Measurements from ENCODE around the gene SZRD1. TPM values are rescaled to one million over a fixed set of nuclear protein-coding genes. Genes with fewer than 3 reads are reported as not detected.
A peak's percentile ranks its signal among the peaks of the same experiment; 100 is the strongest.

The SZRD1 gene
- total and polyA plus RNA-seq, 9 of the 15 experiments (the other 6 are each of a cell fraction or from before 2014, with no cell fraction given) = 3.9 to 149 (median 82.5) TPM

- TF ChIP-seq EP400 (IDR thresholded peaks at IDR 0.05) = peak; percentile 17; the same call in 1 of the 2 replicates
- no peak for TF ChIP-seq E2F8 (IDR thresholded peaks at IDR 0.05; ENCODE audit: low read depth, partially characterized antibody)
- no peak for TF ChIP-seq YBX1 (IDR thresholded peaks at IDR 0.05)
- TF ChIP-seq CEBPB (tag; IDR thresholded peaks at IDR 0.05) = 0 out of 2 replicates have a peak, but pooled peaks have one; percentile 12
- no peak for TF ChIP-seq ZNF76 (CRISPR knock-in tag; IDR thresholded peaks at IDR 0.05; ENCODE audit: borderline replicate concordance)
- TF ChIP-seq ZNF354B (CRISPR knock-in tag; IDR thresholded peaks at IDR 0.05) = no peak
- no peak for TF ChIP-seq ZC3H4 (CRISPR knock-in tag; IDR thresholded peaks at IDR 0.05; ENCODE audit: borderline replicate concordance)
- no peak for TF ChIP-seq DIDO1 (tag; IDR thresholded peaks at IDR 0.05; ENCODE audit: low read depth)
- TF ChIP-seq PURB (CRISPR knock-in tag; IDR thresholded peaks at IDR 0.05; ENCODE audit: low read depth) = no peak
- no peak for TF ChIP-seq FOXJ3 (CRISPR knock-in tag; IDR thresholded peaks at IDR 0.05)
- no peak for TF ChIP-seq STAT5B (CRISPR knock-in tag; IDR thresholded peaks at IDR 0.05)
- TF ChIP-seq IFI16 (CRISPR knock-in tag; IDR thresholded peaks at IDR 0.05) = no peak
- no peak for TF ChIP-seq EGR1 (conservative IDR thresholded peaks at IDR 0.05)
- TF ChIP-seq NCOA1 (IDR thresholded peaks at IDR 0.05; ENCODE audit: low read depth) = no peak
- no peak for TF ChIP-seq ZBTB8A (IDR thresholded peaks at IDR 0.05; ENCODE audit: partially characterized antibody)
- TF ChIP-seq NFE2 (IDR thresholded peaks at IDR 0.05; ENCODE audit: low read depth) = peak; percentile 59
- TF ChIP-seq ZSCAN29 (IDR thresholded peaks at IDR 0.05) = no peak
- TF ChIP-seq SMAD4 (CRISPR knock-in tag; conservative IDR thresholded peaks at IDR 0.05) = no peak
- TF ChIP-seq RBM15 (IDR thresholded peaks at IDR 0.05; ENCODE audit: insufficient read depth, low read length) = no peak
- no peak for TF ChIP-seq ZNF282 (CRISPR knock-in tag; IDR thresholded peaks at IDR 0.05)
- TF ChIP-seq HDAC3 (IDR thresholded peaks at IDR 0.05; ENCODE audit: borderline replicate concordance, partially characterized antibody) = peak; percentile 26
- TF ChIP-seq ZNF316 (IDR thresholded peaks at IDR 0.05) = peak; percentile 71; the same call in 1 of the 2 replicates
- TF ChIP-seq CHCHD3 (CRISPR knock-in tag; IDR thresholded peaks at IDR 0.05) = no peak
- no peak for TF ChIP-seq SNIP1 (IDR thresholded peaks at IDR 0.05; ENCODE audit: low read depth)
- TF ChIP-seq SIX5 (IDR thresholded peaks at IDR 0.05; ENCODE audit: borderline replicate concordance in 1 of 2, insufficient read depth in 1 of 2, low read depth in 1 of 2, low read length in 2 of 2) = no peak
- TF ChIP-seq POLR2B (IDR thresholded peaks at IDR 0.05; ENCODE audit: low read depth, partially characterized antibody) = no peak
- no peak for TF ChIP-seq ERF (CRISPR knock-in tag; IDR thresholded peaks at IDR 0.05)
- no peak for TF ChIP-seq SFPQ (IDR thresholded peaks at IDR 0.05; ENCODE audit: low read depth, low read length)
These were observed 17.1 kb upstream of the SZRD1 start (continued) for GRCh38 chr1:16349847-16350406.
